Epithelial cell of esophagus (primary cell): ENCODE results near the gene KISS1.

Experiments
- DNase-seq: peaks from one replicate; pipeline ENCODE4 v3.0.0; 2010; ENCODE audit warnings: low read depth
- H3K4me3 ChIP-seq: 2 replicates; pipeline ENCODE4 v1.5.1; 2011; ENCODE audit warnings: mild to moderate bottlenecking, low read length, control low read depth
- TF ChIP-seq, protein P1 (sequence below): IDR thresholded peaks from 2 replicates; pipeline ENCODE4 v1.5.1; 2011; ENCODE audit warnings: low read depth, mild to moderate bottlenecking, low read length, control low read depth, inconsistent platforms; ENCODE audit not compliant: insufficient read depth; ENCODE audit errors: missing control alignments

KISS1 gene

DNA sequence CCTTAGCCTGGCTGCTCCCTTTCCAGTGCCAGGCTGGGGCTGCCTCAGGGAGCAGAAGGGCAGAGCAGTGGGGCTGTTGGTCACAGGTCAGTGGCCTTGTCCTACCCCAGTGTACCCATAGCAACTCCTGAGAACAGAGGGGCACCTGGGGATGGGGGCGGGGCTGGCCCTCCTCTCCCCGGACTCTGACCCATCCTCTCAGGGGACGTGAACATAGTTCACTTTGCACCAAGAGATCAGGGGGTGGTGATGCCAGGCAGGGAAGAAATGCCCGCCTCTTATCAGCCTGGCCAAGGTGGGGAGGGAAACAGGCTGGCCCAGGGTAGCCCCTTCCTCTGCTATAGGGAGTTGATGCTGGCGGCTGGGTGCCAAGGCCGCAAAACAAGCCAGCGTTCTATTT is 49.3 kb downstream of the KISS1 start:
- TF ChIP-seq, protein P1, sequence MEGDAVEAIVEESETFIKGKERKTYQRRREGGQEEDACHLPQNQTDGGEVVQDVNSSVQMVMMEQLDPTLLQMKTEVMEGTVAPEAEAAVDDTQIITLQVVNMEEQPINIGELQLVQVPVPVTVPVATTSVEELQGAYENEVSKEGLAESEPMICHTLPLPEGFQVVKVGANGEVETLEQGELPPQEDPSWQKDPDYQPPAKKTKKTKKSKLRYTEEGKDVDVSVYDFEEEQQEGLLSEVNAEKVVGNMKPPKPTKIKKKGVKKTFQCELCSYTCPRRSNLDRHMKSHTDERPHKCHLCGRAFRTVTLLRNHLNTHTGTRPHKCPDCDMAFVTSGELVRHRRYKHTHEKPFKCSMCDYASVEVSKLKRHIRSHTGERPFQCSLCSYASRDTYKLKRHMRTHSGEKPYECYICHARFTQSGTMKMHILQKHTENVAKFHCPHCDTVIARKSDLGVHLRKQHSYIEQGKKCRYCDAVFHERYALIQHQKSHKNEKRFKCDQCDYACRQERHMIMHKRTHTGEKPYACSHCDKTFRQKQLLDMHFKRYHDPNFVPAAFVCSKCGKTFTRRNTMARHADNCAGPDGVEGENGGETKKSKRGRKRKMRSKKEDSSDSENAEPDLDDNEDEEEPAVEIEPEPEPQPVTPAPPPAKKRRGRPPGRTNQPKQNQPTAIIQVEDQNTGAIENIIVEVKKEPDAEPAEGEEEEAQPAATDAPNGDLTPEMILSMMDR = no peak
- no peak for DNase-seq

DNA sequence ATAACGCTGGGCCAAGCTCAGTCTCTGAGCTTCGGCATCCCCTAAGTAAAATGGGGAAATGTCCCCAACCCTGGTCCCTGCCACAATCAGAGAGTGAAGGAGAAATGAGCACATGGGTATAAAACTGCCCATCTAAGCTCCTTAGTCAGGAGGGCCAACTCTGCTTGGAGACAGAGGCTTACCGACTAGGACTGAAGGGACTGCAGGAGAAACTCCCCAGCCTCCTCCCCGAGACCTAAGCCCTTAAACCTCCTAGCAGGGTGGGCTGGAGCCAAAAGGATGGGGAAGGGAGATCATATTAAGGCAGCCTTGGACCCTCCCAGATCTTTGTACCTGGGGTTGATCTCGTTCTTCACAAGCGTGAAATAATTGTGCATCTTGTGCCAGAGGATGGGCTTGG is 50.0 kb downstream of the KISS1 start:
- TF ChIP-seq, protein P1 = no peak
- no peak overlapping the region for H3K4me3 ChIP-seq
- DNase-seq = no peak

More for the DNA sequence above, 49.3 kb downstream of the KISS1 start:
- no peak overlapping the region for H3K4me3 ChIP-seq

DNA sequence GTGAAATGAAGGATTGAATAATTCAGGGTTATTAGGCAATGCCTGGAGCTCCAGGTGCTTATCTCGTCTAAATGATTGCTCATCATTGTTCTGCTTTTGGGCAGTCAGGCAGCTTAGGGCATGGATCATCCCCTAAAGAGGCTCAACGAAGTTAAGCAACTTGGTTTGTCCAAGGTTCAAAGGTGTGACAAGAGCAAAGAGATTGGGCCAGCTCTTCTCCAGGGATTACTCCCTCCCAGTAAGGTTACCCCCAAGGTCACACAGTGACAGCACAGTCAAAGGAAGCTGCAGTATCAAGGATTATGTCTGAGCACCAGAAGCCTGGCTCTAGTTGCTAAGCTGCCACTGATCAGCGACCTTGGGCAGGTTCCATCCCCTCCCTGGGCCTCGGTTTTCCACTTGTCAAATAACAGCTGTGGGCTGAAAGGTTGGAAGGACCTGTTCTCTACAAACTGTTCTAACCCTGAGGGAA is 51.2 kb downstream of the KISS1 start:
- no peak overlapping the region for H3K4me3 ChIP-seq
- peak; percentile 42 for DNase-seq
- TF ChIP-seq, protein P1 = no peak

DNA sequence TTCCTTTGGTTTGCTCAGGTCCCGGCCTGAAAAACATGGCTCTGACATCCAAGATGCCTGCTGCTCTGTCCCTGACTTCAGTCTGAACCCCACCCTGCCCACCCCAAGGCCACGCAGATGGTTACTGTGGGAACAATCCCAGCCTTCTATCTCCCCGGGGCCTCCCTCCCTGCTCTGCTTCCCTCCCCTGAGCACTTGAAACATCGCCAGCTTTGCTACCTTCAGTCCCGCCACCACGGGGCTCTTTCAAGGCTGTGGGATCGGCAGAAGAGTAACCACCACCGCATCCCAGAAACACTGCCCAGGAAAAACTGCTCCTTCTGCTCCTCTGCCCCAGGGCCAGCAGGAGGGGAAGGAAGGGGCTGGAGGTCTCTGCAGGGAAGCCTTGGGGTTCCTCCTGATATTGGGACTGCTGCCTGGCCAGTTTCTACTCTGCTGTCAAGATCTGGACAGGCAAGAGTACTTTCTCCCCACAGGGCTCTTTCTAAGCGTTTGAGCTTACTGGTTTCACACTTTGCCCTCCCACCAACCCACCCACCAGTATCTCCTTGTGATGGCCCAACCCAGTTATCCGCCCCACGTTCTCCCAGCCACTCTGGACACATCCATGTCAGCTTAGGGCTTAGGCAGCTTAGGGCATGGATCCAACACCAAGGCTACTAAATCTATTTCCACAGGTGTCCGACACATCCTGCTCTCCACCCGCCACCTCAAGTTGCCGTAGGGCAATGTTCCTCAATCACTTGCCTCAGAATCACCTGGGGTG is 52.8 kb downstream of the KISS1 start:
- TF ChIP-seq, protein P1 = no peak
- no peak for DNase-seq
- H3K4me3 ChIP-seq = no peak overlapping the region

DNA sequence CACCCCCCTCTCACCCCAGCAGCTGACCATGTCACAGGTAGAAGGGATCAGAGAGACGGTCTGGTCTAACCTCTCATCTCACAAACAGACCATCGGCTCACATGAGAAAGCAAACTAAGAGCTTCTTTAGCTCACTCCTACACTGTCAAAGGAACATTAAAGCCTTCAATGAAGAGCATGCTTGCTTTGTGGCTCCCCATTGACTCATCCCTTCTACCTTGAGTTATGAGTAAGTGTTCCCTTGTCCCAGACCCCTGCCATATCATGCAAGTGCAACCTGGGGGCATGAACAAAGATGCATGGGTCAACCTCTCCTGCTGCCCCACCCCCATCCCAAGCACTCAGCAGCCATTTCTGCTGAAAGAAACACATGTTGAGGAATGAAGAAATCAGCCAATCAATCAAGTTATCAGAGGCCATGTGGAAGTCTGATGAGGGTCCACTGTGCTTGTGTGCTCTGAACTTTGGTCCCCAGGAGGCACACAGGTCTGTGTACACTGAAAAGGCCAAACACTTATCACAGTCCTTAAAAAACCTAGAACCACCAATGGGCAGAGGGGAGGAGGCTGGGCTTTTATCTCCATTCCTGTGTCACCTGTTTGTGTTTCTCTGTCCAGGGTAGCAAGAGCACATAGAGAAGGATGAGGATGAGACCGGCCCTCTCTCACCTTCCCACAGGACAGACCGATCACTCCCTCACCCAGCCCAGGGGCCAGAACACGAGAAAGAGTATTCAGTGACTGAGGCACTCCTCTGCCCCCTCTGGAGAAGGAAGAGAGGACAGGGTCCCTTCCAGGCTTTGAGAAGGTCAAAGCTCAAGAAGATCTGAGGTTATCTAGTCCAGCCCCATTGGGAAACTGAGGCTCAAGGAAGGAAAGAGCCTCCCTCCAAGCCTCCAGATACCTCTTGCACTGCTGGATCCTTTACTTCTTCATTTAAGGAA is 54.0 kb downstream of the KISS1 start:
- H3K4me3 ChIP-seq = no peak overlapping the region

DNA sequence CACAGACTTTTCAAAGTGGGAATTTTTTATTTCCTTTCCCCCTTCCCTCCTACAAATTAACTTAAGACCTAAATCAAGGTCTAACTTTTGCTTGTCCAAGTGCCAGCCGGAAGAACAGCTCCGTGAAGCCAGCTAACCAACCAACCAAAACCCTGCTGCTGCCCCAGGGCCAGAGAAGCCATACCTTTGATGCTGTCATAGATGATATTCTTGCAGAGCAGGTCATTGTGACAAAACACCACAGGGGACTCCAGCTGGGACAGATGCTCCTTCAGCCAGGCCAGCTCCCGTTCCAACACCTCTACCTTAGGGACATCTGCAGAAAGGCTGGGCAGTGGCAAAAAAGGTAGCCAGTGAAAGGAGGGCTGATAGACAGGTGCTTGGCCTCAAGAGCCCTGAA is 55.2 kb downstream of the KISS1 start:
- DNase-seq = no peak
- TF ChIP-seq, protein P1 = no peak
- H3K4me3 ChIP-seq = no peak overlapping the region

More for the DNA sequence above, 54.0 kb downstream of the KISS1 start:
- no peak for DNase-seq
- TF ChIP-seq, protein P1 = peak; percentile 7
